Stomach (tissue), 9 donors: Measurements from ENCODE around the gene OR7D4. TPM values are rescaled to one million over a fixed set of nuclear protein-coding genes. Genes with fewer than 3 reads are reported as not detected.

Experiments used
- DNase-seq, 2 donors: peaks; one replicate each; pipeline versions ENCODE4 v3.0.0 to v3.0.0-alpha.2; 2013 to 2019
- H3K27ac ChIP-seq, 5 donors: fragments of 200-600 bp in 4 of 5; sonication (generic) in 4 of 5; one replicate each; pipeline ENCODE4 v1.5.1; 2013 to 2019; ENCODE audit warnings: mild to moderate bottlenecking in 1 of 5, moderate library complexity in 1 of 5
- H3K27me3 ChIP-seq, 3 donors: fragments of 200-600 bp; sonication (generic); one replicate each; pipeline ENCODE4 v1.5.1; 2017 to 2019; ENCODE audit warnings: mixed run types in 1 of 3
- H3K36me3 ChIP-seq, 4 donors: fragments of 200-600 bp; sonication (generic); 1 replicate in 3 of 4; 2 replicates in 1 of 4; pipeline ENCODE4 v1.5.1; 2016 to 2019
- H3K4me1 ChIP-seq, 4 donors: fragments of 200-600 bp; sonication (generic); one replicate each; pipeline ENCODE4 v1.5.1; 2016 to 2019
- H3K4me3 ChIP-seq, 4 donors: fragments of 200-600 bp; sonication (generic) in 3 of 4; one replicate each; pipeline ENCODE4 v1.5.1; 2016 to 2019; ENCODE audit warnings: mild to moderate bottlenecking in 1 of 4
- H3K9me3 ChIP-seq, 4 donors: fragments of 200-600 bp; sonication (generic); one replicate each; pipeline ENCODE4 v1.5.1; 2016 to 2019
- CTCF ChIP-seq, 7 experiments: fragments of 450-650 bp in 4 of 7; fragments of 200-600 bp in 3 of 7; sonication (generic) in 3 of 7; IDR thresholded peaks; one replicate each; pipeline ENCODE4 v1.5.1; 2016 to 2019; ENCODE audit warnings: antibody characterized with exemption in 7 of 7, control low read depth in 2 of 7, mild to moderate bottlenecking in 1 of 7
- EP300 ChIP-seq: sonication (generic); formaldehyde crosslinking; IDR thresholded peaks from one replicate; pipeline ENCODE4 v1.6.1; 2017; ENCODE audit warnings: antibody characterized with exemption
- POLR2A ChIP-seq, 4 donors: fragments of 450-650 bp; IDR thresholded peaks; one replicate each; pipeline ENCODE4 v1.6.1; 2016; ENCODE audit warnings: antibody characterized with exemption in 4 of 4, control low read depth in 2 of 4, mild to moderate bottlenecking in 1 of 4, moderate library complexity in 1 of 4
- POLR2AphosphoS5 ChIP-seq, 3 donors: sonication (generic); formaldehyde crosslinking; IDR thresholded peaks; one replicate each; pipeline ENCODE4 v1.6.1; 2016; ENCODE audit warnings: antibody characterized with exemption in 3 of 3
- WGBS, 5 donors: extraction: QIAGEN DNeasy Blood & Tissue Kit in 3 of 5; methylation state at CpG; one replicate each; pipeline versions ENCODE4 v1.1.5 to v1.1.7; 2013 to 2018; 5-methylcytosine and 5-hydroxymethylcytosine counted together
- intact Hi-C: fragments of 100-400 bp; cut with DNase I; formaldehyde crosslinking; loops from one replicate; pipeline ENCODE4 v1.15.1; 2023; ENCODE audit warnings: low total_unique reads
- polyA plus RNA-seq, 3 donors: library from polyadenylated mRNA; stranded (reverse); fragments of 200-250 nt; gene quantifications; one replicate each; pipeline ENCODE4 v1.2.3, GENCODE V29; 2013
- total RNA-seq, 5 donors: library from RNA; depleted of rRNA; stranded (reverse); fragments of >200 nt; gene quantifications; one replicate each; pipeline versions ENCODE4 v1.1.0 to v1.2.3, GENCODE V29; 2014 to 2016
- donor health status: healthy with polysubstance abuse.
- donor health status: Bipolar disorder and iron deficiency.
- donor health status: healthy.

The OR7D4 gene
- total and polyA plus RNA-seq, 8 donors = not detected

- no peak for DNase-seq
- TF ChIP-seq EP300 (no peak), CTCF (IDR thresholded peaks at IDR 0.05) (no peak)
- intact Hi-C loops = no loop called here
- H3K9me3 ChIP-seq = peaks cover 0 to 32% (median 12%) of the 10 kb centered on the region in 4 donors
- H3K4me3 ChIP-seq = no peak overlapping the region
- 64 to 83% (median 76%) methylated on average over 7 of the region's 7 CpGs for WGBS, 5 donors
- no peak overlapping the region for H3K27ac ChIP-seq
- H3K27me3 ChIP-seq = peaks cover 0 to 17% (median 0%) of the 10 kb centered on the region in 3 donors
- no peaks in the 10 kb centered on the region for H3K4me1 ChIP-seq
- H3K36me3 ChIP-seq = no peaks in the 10 kb centered on the region
These were observed 29.9 kb downstream of the OR7D4 start for GRCh38 chr19:9189535-9189934.

GRCh38 chr19:9187191-9187590 is 32.2 kb downstream of the OR7D4 start:
- Histone ChIP-seq H3K4me3 (no peak overlapping the region), H3K4me1 (no peaks in the 10 kb centered on the region), H3K27me3 (peaks cover 0 to 6% (median 0%) of the 10 kb centered on the region in 3 donors), H3K9me3 (peaks cover 0 to 38% (median 12%) of the 10 kb centered on the region in 4 donors), H3K27ac (no peak overlapping the region), H3K36me3 (no peaks in the 10 kb centered on the region)
- intact Hi-C loops = no loop called here
- WGBS, 5 donors = 61 to 85% (median 76%) methylated on average over 6 of the region's 6 CpGs
- DNase-seq = no peak
- TF ChIP-seq EP300 (no peak), POLR2AphosphoS5 (IDR thresholded peaks at IDR 0.05) (no peak), POLR2A (IDR thresholded peaks at IDR 0.05) (no peak), CTCF (IDR thresholded peaks at IDR 0.05) (no peak)

- peaks cover 0 to 21% (median 6%) of the 10 kb centered on the region in 4 donors for H3K9me3 ChIP-seq
- whole genome bisulfite sequencing, 5 donors = 93 to 96% (median 94%) methylated on average over 17 of the region's 17 CpGs
- DNase-seq = no peak
- H3K27ac ChIP-seq = no peak overlapping the region
- no peak overlapping the region for H3K4me3 ChIP-seq
- intact Hi-C loops = no loop called here
- H3K36me3 ChIP-seq = no peaks in the 10 kb centered on the region
- no peaks in the 10 kb centered on the region for H3K27me3 ChIP-seq
- H3K4me1 ChIP-seq = no peaks in the 10 kb centered on the region
- TF ChIP-seq POLR2A (IDR thresholded peaks at IDR 0.05) (no peak), EP300 (no peak), POLR2AphosphoS5 (IDR thresholded peaks at IDR 0.05) (no peak), CTCF (IDR thresholded peaks at IDR 0.05) (no peak)
These were observed 36.4 kb downstream of the OR7D4 start for GRCh38 chr19:9183000-9183399.

- no peaks in the 10 kb centered on the region for H3K36me3 ChIP-seq
- intact Hi-C loops = no loop called here
- DNase-seq = no peak
- WGBS, 5 donors = 59 to 78% (median 73%) methylated on average over 4 of the region's 4 CpGs
- H3K27ac ChIP-seq = no peak within 1 kb of the TSS
- H3K4me1 ChIP-seq = no peaks in the 10 kb centered on the region
- H3K27me3 ChIP-seq = no peaks in the 10 kb centered on the region
- TF ChIP-seq EP300 (no peak), POLR2AphosphoS5 (IDR thresholded peaks at IDR 0.05) (no peak), CTCF (IDR thresholded peaks at IDR 0.05) (no peak), POLR2A (IDR thresholded peaks at IDR 0.05) (no peak)
- no peak within 1 kb of the TSS for H3K4me3 ChIP-seq
- peaks cover 0 to 9% (median 0%) of the 10 kb centered on the region in 4 donors for H3K9me3 ChIP-seq
These were observed 40.5 kb downstream of the OR7D4 start, which contains the start of gene OR7D2 for GRCh38 chr19:9178901-9179300. OR7D2 (plus strand) TSS chr19:9178979; CDS start chr19:9185782, 6,803 bp downstream.
